Esophagus muscularis mucosa (tissue), 4 donors: ENCODE data around the gene UPK3B.
"Not testable (repeated sequence)": the region's sequence is repeated elsewhere in the genome, so short reads cannot be mapped to it uniquely, and the experiment has no call there.

ENCODE experiments used
- EP300 ChIP-seq: sonication (generic); formaldehyde crosslinking; IDR thresholded peaks from one replicate; pipeline ENCODE4 v1.6.1; 2017; ENCODE audit warnings: antibody characterized with exemption
- POLR2A ChIP-seq: fragments of 450-650 bp; IDR thresholded peaks from one replicate; pipeline ENCODE4 v1.6.1; 2017; ENCODE audit warnings: antibody characterized with exemption, moderate library complexity, mild to moderate bottlenecking, low read depth
- POLR2AphosphoS5 ChIP-seq, 2 donors: sonication (generic); formaldehyde crosslinking; IDR thresholded peaks; one replicate each; pipeline ENCODE4 v1.6.1; 2017; ENCODE audit warnings: antibody characterized with exemption in 2 of 2
- TF ChIP-seq, protein P1 (sequence below), 3 experiments: fragments of 200-600 bp in 2 of 3; fragments of 450-650 bp in 1 of 3; sonication (generic) in 2 of 3; IDR thresholded peaks; one replicate each; pipeline ENCODE4 v1.5.1; 2017 to 2019; ENCODE audit warnings: antibody characterized with exemption in 3 of 3, mild to moderate bottlenecking in 2 of 3, moderate library complexity in 1 of 3

- TF ChIP-seq, protein P1, sequence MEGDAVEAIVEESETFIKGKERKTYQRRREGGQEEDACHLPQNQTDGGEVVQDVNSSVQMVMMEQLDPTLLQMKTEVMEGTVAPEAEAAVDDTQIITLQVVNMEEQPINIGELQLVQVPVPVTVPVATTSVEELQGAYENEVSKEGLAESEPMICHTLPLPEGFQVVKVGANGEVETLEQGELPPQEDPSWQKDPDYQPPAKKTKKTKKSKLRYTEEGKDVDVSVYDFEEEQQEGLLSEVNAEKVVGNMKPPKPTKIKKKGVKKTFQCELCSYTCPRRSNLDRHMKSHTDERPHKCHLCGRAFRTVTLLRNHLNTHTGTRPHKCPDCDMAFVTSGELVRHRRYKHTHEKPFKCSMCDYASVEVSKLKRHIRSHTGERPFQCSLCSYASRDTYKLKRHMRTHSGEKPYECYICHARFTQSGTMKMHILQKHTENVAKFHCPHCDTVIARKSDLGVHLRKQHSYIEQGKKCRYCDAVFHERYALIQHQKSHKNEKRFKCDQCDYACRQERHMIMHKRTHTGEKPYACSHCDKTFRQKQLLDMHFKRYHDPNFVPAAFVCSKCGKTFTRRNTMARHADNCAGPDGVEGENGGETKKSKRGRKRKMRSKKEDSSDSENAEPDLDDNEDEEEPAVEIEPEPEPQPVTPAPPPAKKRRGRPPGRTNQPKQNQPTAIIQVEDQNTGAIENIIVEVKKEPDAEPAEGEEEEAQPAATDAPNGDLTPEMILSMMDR (IDR thresholded peaks at IDR 0.05) = not testable (repeated sequence)
- not testable (repeated sequence) for TF ChIP-seq POLR2A; POLR2AphosphoS5 (IDR thresholded peaks at IDR 0.05); EP300
Observed at GRCh38 chr7:76467743-76468404, 42.5 kb upstream of the UPK3B start.
